HUES64 (cell line): Measurements from ENCODE around the gene EXOSC2. TPM values are rescaled to one million over a fixed set of nuclear protein-coding genes. Genes with fewer than 3 reads are reported as not detected.

Source experiments
- H3K27ac ChIP-seq: 2 replicates; pipeline ENCODE4 v1.7.0; 2013; ENCODE audit warnings: low read depth, low read length, inconsistent platforms
- H3K27me3 ChIP-seq: 2 replicates; pipeline ENCODE4 v1.6.1; 2013; ENCODE audit warnings: mild to moderate bottlenecking, low read length; ENCODE audit not compliant: insufficient read depth
- H3K36me3 ChIP-seq: 2 replicates; pipeline ENCODE4 v1.6.1; 2013; ENCODE audit warnings: mild to moderate bottlenecking, low read length; ENCODE audit not compliant: insufficient read depth
- H3K4me1 ChIP-seq: 2 replicates; pipeline ENCODE4 v1.6.1; 2013; ENCODE audit warnings: mild to moderate bottlenecking, low read length, moderate library complexity; ENCODE audit not compliant: insufficient read depth
- H3K4me3 ChIP-seq: 2 replicates; pipeline ENCODE4 v1.5.1; 2013; ENCODE audit warnings: mild to moderate bottlenecking, low read length, moderate library complexity
- H3K9ac ChIP-seq: 2 replicates; pipeline ENCODE4 v1.6.1; 2013; ENCODE audit warnings: mild to moderate bottlenecking, low read depth, low read length
- H3K9me3 ChIP-seq: 2 replicates; pipeline ENCODE4 v1.6.1; 2013; ENCODE audit warnings: low read depth, low read length; ENCODE audit not compliant: insufficient read depth
- WGBS: fragments of 150-250, 120-280 bp; methylation state at CpG from one replicate; pipeline ENCODE4 v1.1.7; 2013; ENCODE audit warnings: missing lambda C conversion rate; 5-methylcytosine and 5-hydroxymethylcytosine counted together
- polyA plus RNA-seq, 2 experiments: library from polyadenylated mRNA; stranded (reverse); fragments of 50-300 nt; gene quantifications; one replicate each; pipeline ENCODE4 v1.2.3, GENCODE V29; 2013

EXOSC2 gene
- 50.3 TPM for polyA plus RNA-seq (2013, experiment 1 of 2)
- 46.0 TPM for polyA plus RNA-seq (2013, experiment 2 of 2)

- H3K36me3 ChIP-seq, result peaks cover 37% of the 10 kb centered on the region
- under 1% methylated on average over 40 of the region's 40 CpGs for WGBS
- H3K27me3 ChIP-seq, result no peaks in the 10 kb centered on the region
- H3K4me1 ChIP-seq, result peaks cover 12% of the 10 kb centered on the region
- H3K9me3 ChIP-seq, result no peaks in the 10 kb centered on the region
- H3K9ac ChIP-seq, result peak within 1 kb of the TSS; percentile 93
- H3K27ac ChIP-seq, result peak within 1 kb of the TSS; percentile 49
- H3K4me3 ChIP-seq, result peak within 1 kb of the TSS; percentile 93
Observed at GRCh38 chr9:130693426-130694191, at the start of gene EXOSC2. EXOSC2 (plus strand) TSS chr9:130693780; CDS start chr9:130693792, 12 bp downstream.

- Histone ChIP-seq H3K27ac (no peak overlapping the region), H3K4me3 (no peak overlapping the region), H3K9ac (no peak overlapping the region), H3K9me3 (no peaks in the 10 kb centered on the region), H3K4me1 (no peaks in the 10 kb centered on the region), H3K36me3 (no peaks in the 10 kb centered on the region), H3K27me3 (peaks cover 21% of the 10 kb centered on the region)
- 88% methylated on average over 15 of the region's 15 CpGs for WGBS
Observed at GRCh38 chr9:130651221-130651620, 42.4 kb upstream of the EXOSC2 start.

GRCh38 chr9:130651752-130652151, 41.8 kb upstream of the EXOSC2 start:
- no peaks in the 10 kb centered on the region for H3K4me1 ChIP-seq
- H3K4me3 ChIP-seq, result no peak overlapping the region
- no peaks in the 10 kb centered on the region for H3K36me3 ChIP-seq
- WGBS, result 94% methylated on average over 18 of the region's 18 CpGs
- no peak overlapping the region for H3K27ac ChIP-seq
- peaks cover 26% of the 10 kb centered on the region for H3K27me3 ChIP-seq
- no peak overlapping the region for H3K9ac ChIP-seq
- no peaks in the 10 kb centered on the region for H3K9me3 ChIP-seq

- Histone ChIP-seq H3K27me3 (peaks cover 57% of the 10 kb centered on the region), H3K4me3 (no peak overlapping the region), H3K27ac (no peak overlapping the region), H3K9ac (no peak overlapping the region), H3K9me3 (0 out of 2 replicates have a peak, but pooled peaks cover 3% of the 10 kb centered on the region), H3K4me1 (no peaks in the 10 kb centered on the region), H3K36me3 (no peaks in the 10 kb centered on the region)
- 88% methylated on average over 4 of the region's 6 CpGs for WGBS
Observed at GRCh38 chr9:130654879-130655278, 38.7 kb upstream of the EXOSC2 start.

GRCh38 chr9:130658893-130659698, 34.5 kb upstream of the EXOSC2 start:
- Histone ChIP-seq H3K27ac (no peak overlapping the region), H3K9me3 (0 out of 2 replicates have a peak, but pooled peaks cover 3% of the 10 kb centered on the region), H3K4me3 (peak overlapping the region; percentile 12; the same call in 1 of the 2 replicates), H3K4me1 (0 out of 2 replicates have a peak, but pooled peaks cover 7% of the 10 kb centered on the region), H3K9ac (no peak overlapping the region), H3K27me3 (peaks cover 93% of the 10 kb centered on the region), H3K36me3 (no peaks in the 10 kb centered on the region)
- 14% methylated on average over 52 of the region's 52 CpGs for WGBS

GRCh38 chr9:130659699-130660248, 33.8 kb upstream of the EXOSC2 start:
- H3K9ac ChIP-seq, result no peak overlapping the region
- whole genome bisulfite sequencing, result 3% methylated on average over 58 of the region's 58 CpGs
- H3K36me3 ChIP-seq, result no peaks in the 10 kb centered on the region
- no peak overlapping the region for H3K27ac ChIP-seq
- peaks cover 98% of the 10 kb centered on the region for H3K27me3 ChIP-seq
- H3K4me1 ChIP-seq, result 0 out of 2 replicates have a peak, but pooled peaks cover 7% of the 10 kb centered on the region
- 0 out of 2 replicates have a peak, but pooled peaks cover 3% of the 10 kb centered on the region for H3K9me3 ChIP-seq
- peak overlapping the region; percentile 44; the same call in 1 of the 2 replicates for H3K4me3 ChIP-seq

GRCh38 chr9:130660326-130660682, 33.3 kb upstream of the EXOSC2 start:
- no peaks in the 10 kb centered on the region for H3K36me3 ChIP-seq
- peaks cover 99% of the 10 kb centered on the region for H3K27me3 ChIP-seq
- H3K4me3 ChIP-seq, result peak overlapping the region; percentile 44
- WGBS, result under 1% methylated on average over 33 of the region's 33 CpGs
- no peak overlapping the region for H3K27ac ChIP-seq
- peaks cover 8% of the 10 kb centered on the region; the same call in 1 of the 2 replicates for H3K4me1 ChIP-seq
- H3K9me3 ChIP-seq, result 0 out of 2 replicates have a peak, but pooled peaks cover 3% of the 10 kb centered on the region
- no peak overlapping the region for H3K9ac ChIP-seq

GRCh38 chr9:130660683-130661450, 32.7 kb upstream of the EXOSC2 start:
- Histone ChIP-seq H3K27ac (no peak overlapping the region), H3K4me1 (peaks cover 14% of the 10 kb centered on the region; the same call in 1 of the 2 replicates), H3K4me3 (peak overlapping the region; percentile 44), H3K36me3 (no peaks in the 10 kb centered on the region), H3K9ac (peak overlapping the region; percentile 20; the same call in 1 of the 2 replicates), H3K27me3 (peaks cover 99% of the 10 kb centered on the region), H3K9me3 (0 out of 2 replicates have a peak, but pooled peaks cover 3% of the 10 kb centered on the region)
- under 1% methylated on average over 82 of the region's 82 CpGs for WGBS

GRCh38 chr9:130661451-130662098, 32.0 kb upstream of the EXOSC2 start:
- H3K27me3 ChIP-seq, result peaks cover 99% of the 10 kb centered on the region
- WGBS, result 3% methylated on average over 45 of the region's 47 CpGs
- peak overlapping the region; percentile 44 for H3K4me3 ChIP-seq
- H3K9ac ChIP-seq, result no peak overlapping the region
- 0 out of 2 replicates have a peak, but pooled peaks cover 3% of the 10 kb centered on the region for H3K9me3 ChIP-seq
- no peak overlapping the region for H3K27ac ChIP-seq
- peaks cover 19% of the 10 kb centered on the region; the same call in 1 of the 2 replicates for H3K4me1 ChIP-seq
- H3K36me3 ChIP-seq, result no peaks in the 10 kb centered on the region
